K562 (cell line): Measurements from ENCODE around the gene UBN1. TPM values are rescaled to one million over a fixed set of nuclear protein-coding genes. Genes with fewer than 3 reads are reported as not detected.

Experiments
- ELF1 ChIP-seq: fragments of 200-800 bp; sonication (Bioruptor generic); IDR thresholded peaks from 2 replicates; pipeline ENCODE4 v1.6.1; 2016; ENCODE audit warnings: missing genetic modification characterization, missing compliant biosample characterization
- HDAC1 ChIP-seq, 2 experiments: fragments of 450-650 bp; IDR thresholded peaks; 2 replicates each; pipeline ENCODE4 v1.6.1; 2016 to 2017; ENCODE audit warnings: inconsistent platforms in 1 of 2, mild to moderate bottlenecking in 1 of 2, moderate library complexity in 1 of 2
- NEUROD1 ChIP-seq: fragments of 150-350 bp; IDR thresholded peaks from 2 replicates; pipeline ENCODE4 v1.6.1; 2014; ENCODE audit warnings: borderline replicate concordance, low read length, low read depth; ENCODE audit not compliant: partially characterized antibody
- PHF8 ChIP-seq: fragments of 200-600 bp; sonication (generic); IDR thresholded peaks from 2 replicates; pipeline ENCODE4 v1.6.1; 2012; ENCODE audit warnings: mixed run types, mild to moderate bottlenecking, inconsistent platforms, low read length, moderate library complexity, borderline replicate concordance
- POLR2B ChIP-seq: fragments of 450-650 bp; IDR thresholded peaks from 2 replicates; pipeline ENCODE4 v1.6.1; 2018; ENCODE audit warnings: low read depth; ENCODE audit not compliant: partially characterized antibody
- POU5F1 ChIP-seq: fragments of 150-350 bp; IDR thresholded peaks from 2 replicates; pipeline ENCODE4 v1.6.1; 2014; ENCODE audit warnings: borderline replicate concordance, low read length, low read depth, mild to moderate bottlenecking; ENCODE audit not compliant: partially characterized antibody
- SNIP1 ChIP-seq: fragments of 450-650 bp; IDR thresholded peaks from 2 replicates; pipeline ENCODE4 v1.7.1; 2017; ENCODE audit warnings: low read depth, mild to moderate bottlenecking
- THRAP3 ChIP-seq: fragments of 450-650 bp; IDR thresholded peaks from 2 replicates; pipeline ENCODE4 v1.6.1; 2016; ENCODE audit warnings: mild to moderate bottlenecking, inconsistent platforms, borderline replicate concordance
- YY1 ChIP-seq, 3 experiments: IDR thresholded peaks; 2 replicates each; pipeline ENCODE4 v1.6.1; 2011; ENCODE audit warnings: low read length in 2 of 3, mild to moderate bottlenecking in 2 of 3, moderate library complexity in 2 of 3, borderline replicate concordance in 1 of 3, control low read depth in 1 of 3, low read depth in 1 of 3; ENCODE audit not compliant: insufficient read depth in 3 of 3, insufficient replicate concordance in 2 of 3, control insufficient read depth in 1 of 3, insufficient read length in 1 of 3; ENCODE audit errors: extremely low read depth in 1 of 3
- ZFPM2 ChIP-seq: fragments of 250-450 bp; sonication (Bioruptor Pico); IDR thresholded peaks from 2 replicates; pipeline ENCODE4 v1.5.1; 2022; ENCODE audit warnings: mild to moderate bottlenecking
- polyA plus RNA-seq, 8 experiments: library from polyadenylated mRNA; depleted of rRNA in 4 of 8; stranded (reverse) in 5 of 8; unstranded in 3 of 8; fragments of >200 nt; fragmentation: Nextera tagmentation in 2 of 8; fragmentation: Illumina TruSeq in 1 of 8; extraction: Ambion mirVana in 2 of 8; extraction: Trizol in 1 of 8; gene quantifications; 2 replicates each; pipeline versions ENCODE4 v1.2.1 to v1.2.3, GENCODE V29; 2011 to 2014; ENCODE audit warnings: inconsistent platforms in 1 of 8, missing spikeins in 1 of 8
- total RNA-seq, 7 experiments: library from RNA; depleted of rRNA in 6 of 7; stranded (reverse); fragments of >200 nt in 6 of 7; fragmentation: Illumina TruSeq in 2 of 7; extraction: Trizol in 2 of 7; gene quantifications; 2 replicates each; pipeline versions ENCODE4 v1.2.1 to v1.2.3, GENCODE V29; 2011 to 2021; ENCODE audit warnings: low replicate concordance in 1 of 7
- TF ChIP-seq, protein P1 (sequence below), 2 experiments: fragments of 450-650 bp; formaldehyde crosslinking in 1 of 2; IDR thresholded peaks; 2 replicates each; pipeline versions ENCODE4 v1.4.0 to v1.6.1; 2014 to 2020; ENCODE audit warnings: mild to moderate bottlenecking in 2 of 2, borderline replicate concordance in 1 of 2, low read depth in 1 of 2
- TF ChIP-seq, protein P2 (sequence below): sonication (generic); formaldehyde crosslinking; IDR thresholded peaks from 2 replicates; pipeline ENCODE4 v1.8.0; 2023; ENCODE audit warnings: mild to moderate bottlenecking, missing genetic modification reagents
- TF ChIP-seq, protein P3 (sequence below): fragments of 450-650 bp; formaldehyde crosslinking; IDR thresholded peaks from 2 replicates; pipeline ENCODE4 v1.4.0; 2020; ENCODE audit warnings: mild to moderate bottlenecking, mixed read lengths

The UBN1 gene
- total and polyA plus RNA-seq, 9 of the 15 experiments (the other 6 are each of a cell fraction or from before 2014, with no cell fraction given) = 1.5 to 45.7 (median 20.6) TPM

DNA sequence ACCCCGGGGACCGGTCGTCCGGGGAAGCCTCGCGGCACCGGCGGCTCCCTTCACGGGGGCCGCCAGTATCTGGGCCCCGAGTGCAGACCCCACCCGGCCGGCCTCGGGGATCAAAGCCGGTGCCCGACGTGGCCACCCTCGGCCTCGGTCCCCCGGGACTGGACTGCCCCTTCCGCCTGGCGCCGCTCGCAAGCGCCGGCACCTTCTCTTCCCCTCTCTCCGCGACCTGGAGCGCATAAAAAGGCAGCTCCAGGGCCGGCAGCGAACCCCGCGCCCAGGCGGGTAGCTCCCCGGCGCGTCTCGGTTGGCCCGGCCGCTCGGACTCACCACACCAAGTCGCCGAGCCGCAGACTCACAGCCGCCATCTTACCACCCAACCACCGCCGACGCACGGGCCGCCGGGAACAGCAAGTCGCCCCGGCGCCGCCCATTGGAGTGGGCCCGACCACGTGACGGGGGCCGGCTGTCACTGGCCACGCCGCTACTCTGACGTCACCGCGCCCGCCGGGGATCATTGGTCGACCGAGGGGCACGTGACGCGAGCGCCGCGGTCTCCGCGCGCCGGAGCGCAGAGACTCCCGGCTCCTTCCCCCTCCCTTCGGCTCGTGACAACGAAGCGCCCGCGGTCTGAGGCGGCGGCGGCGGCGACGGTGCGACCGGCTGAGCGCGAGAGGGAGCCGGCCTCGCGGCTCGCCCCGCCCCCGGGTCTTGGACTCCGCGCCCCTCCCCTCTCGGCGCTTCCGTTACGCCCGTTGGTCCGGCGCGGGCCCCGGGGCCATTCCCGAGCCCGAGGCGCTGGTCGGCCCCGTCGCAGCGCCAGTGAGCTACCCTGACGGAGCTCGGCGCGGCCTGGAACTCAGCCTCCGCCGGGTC lies at the start of gene UBN1, which contains the start of gene GLYR1 (continued):
- TF ChIP-seq, protein P1, sequence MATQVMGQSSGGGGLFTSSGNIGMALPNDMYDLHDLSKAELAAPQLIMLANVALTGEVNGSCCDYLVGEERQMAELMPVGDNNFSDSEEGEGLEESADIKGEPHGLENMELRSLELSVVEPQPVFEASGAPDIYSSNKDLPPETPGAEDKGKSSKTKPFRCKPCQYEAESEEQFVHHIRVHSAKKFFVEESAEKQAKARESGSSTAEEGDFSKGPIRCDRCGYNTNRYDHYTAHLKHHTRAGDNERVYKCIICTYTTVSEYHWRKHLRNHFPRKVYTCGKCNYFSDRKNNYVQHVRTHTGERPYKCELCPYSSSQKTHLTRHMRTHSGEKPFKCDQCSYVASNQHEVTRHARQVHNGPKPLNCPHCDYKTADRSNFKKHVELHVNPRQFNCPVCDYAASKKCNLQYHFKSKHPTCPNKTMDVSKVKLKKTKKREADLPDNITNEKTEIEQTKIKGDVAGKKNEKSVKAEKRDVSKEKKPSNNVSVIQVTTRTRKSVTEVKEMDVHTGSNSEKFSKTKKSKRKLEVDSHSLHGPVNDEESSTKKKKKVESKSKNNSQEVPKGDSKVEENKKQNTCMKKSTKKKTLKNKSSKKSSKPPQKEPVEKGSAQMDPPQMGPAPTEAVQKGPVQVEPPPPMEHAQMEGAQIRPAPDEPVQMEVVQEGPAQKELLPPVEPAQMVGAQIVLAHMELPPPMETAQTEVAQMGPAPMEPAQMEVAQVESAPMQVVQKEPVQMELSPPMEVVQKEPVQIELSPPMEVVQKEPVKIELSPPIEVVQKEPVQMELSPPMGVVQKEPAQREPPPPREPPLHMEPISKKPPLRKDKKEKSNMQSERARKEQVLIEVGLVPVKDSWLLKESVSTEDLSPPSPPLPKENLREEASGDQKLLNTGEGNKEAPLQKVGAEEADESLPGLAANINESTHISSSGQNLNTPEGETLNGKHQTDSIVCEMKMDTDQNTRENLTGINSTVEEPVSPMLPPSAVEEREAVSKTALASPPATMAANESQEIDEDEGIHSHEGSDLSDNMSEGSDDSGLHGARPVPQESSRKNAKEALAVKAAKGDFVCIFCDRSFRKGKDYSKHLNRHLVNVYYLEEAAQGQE (IDR thresholded peaks at IDR 0.05; ENCODE audit: borderline replicate concordance) = peak; percentile 98
- TF ChIP-seq, protein P1 (CRISPR knock-in tag; IDR thresholded peaks at IDR 0.05; ENCODE audit: low read depth) = no peak
- TF ChIP-seq POU5F1 (no peak), ZFPM2 (CRISPR knock-in tag) (no peak), SNIP1 (no peak), PHF8 (peak; percentile 92; the same call in 1 of the 2 replicates), ELF1 (tag) (peak; percentile 67; the same call in 1 of the 2 replicates), YY1 (IDR thresholded peaks at IDR 0.05; ENCODE audit: borderline replicate concordance in 1 of 3, control insufficient read depth in 1 of 3, extremely low read depth in 1 of 3, insufficient read depth in 3 of 3, insufficient read length in 1 of 3, insufficient replicate concordance in 2 of 3, low read depth in 1 of 3, low read length in 2 of 3) (peak; percentile 83 to 97 (median 92)), NEUROD1 (peak; percentile 65), POLR2B (peak; percentile 88), THRAP3 (no peak), HDAC1 (IDR thresholded peaks at IDR 0.05) (peak in 1 of 2 experiments; percentile 75; a peak in 2 of 4 replicates)
- TF ChIP-seq, protein P2, sequence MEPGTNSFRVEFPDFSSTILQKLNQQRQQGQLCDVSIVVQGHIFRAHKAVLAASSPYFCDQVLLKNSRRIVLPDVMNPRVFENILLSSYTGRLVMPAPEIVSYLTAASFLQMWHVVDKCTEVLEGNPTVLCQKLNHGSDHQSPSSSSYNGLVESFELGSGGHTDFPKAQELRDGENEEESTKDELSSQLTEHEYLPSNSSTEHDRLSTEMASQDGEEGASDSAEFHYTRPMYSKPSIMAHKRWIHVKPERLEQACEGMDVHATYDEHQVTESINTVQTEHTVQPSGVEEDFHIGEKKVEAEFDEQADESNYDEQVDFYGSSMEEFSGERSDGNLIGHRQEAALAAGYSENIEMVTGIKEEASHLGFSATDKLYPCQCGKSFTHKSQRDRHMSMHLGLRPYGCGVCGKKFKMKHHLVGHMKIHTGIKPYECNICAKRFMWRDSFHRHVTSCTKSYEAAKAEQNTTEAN (CRISPR knock-in tag) = peak; percentile 35; the same call in 1 of the 2 replicates
- TF ChIP-seq, protein P3, sequence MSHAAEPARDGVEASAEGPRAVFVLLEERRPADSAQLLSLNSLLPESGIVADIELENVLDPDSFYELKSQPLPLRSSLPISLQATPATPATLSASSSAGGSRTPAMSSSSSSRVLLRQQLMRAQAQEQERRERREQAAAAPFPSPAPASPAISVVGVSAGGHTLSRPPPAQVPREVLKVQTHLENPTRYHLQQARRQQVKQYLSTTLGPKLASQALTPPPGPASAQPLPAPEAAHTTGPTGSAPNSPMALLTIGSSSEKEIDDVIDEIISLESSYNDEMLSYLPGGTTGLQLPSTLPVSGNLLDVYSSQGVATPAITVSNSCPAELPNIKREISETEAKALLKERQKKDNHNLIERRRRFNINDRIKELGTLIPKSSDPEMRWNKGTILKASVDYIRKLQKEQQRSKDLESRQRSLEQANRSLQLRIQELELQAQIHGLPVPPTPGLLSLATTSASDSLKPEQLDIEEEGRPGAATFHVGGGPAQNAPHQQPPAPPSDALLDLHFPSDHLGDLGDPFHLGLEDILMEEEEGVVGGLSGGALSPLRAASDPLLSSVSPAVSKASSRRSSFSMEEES = peak; percentile 99
